ENCODE data around the gene SPTB.

SPTB gene

GRCh38 chr14:64718762-64719161, 160.9 kb downstream of the SPTB start:
- H3K4me3 ChIP-seq (ENCODE audit: low read depth, low read length): no peak overlapping the region
- no peak for TF ChIP-seq CTCF (IDR thresholded peaks at IDR 0.05; ENCODE audit: low read depth, low read length, missing control alignments)
- DNase-seq (ENCODE audit: low read depth): no peak
- in situ Hi-C loops (cut with HindIII; ENCODE audit: low sequenced_read_pairs): no loop called here

GRCh38 chr14:64717870-64718269, 161.8 kb downstream of the SPTB start:
- in situ Hi-C loops (cut with HindIII; ENCODE audit: low sequenced_read_pairs): no loop called here
- no peak overlapping the region for H3K4me3 ChIP-seq (ENCODE audit: low read depth, low read length)
- TF ChIP-seq CTCF (IDR thresholded peaks at IDR 0.05; ENCODE audit: low read depth, low read length, missing control alignments): no peak
- no peak for DNase-seq (ENCODE audit: low read depth)

GRCh38 chr14:64715628-64716412, 163.9 kb downstream of the SPTB start:
- DNase-seq (ENCODE audit: low read depth): no peak
- H3K4me3 ChIP-seq (ENCODE audit: low read depth, low read length): peak overlapping the region; percentile 9
- no peak for TF ChIP-seq CTCF (IDR thresholded peaks at IDR 0.05; ENCODE audit: low read depth, low read length, missing control alignments)
- in situ Hi-C loops (cut with HindIII; ENCODE audit: low sequenced_read_pairs): no loop called here

GRCh38 chr14:64715146-64715627, 164.5 kb downstream of the SPTB start:
- in situ Hi-C loops (cut with HindIII; ENCODE audit: low sequenced_read_pairs): no loop called here
- no peak overlapping the region for H3K4me3 ChIP-seq (ENCODE audit: low read depth, low read length)
- no peak for TF ChIP-seq CTCF (IDR thresholded peaks at IDR 0.05; ENCODE audit: low read depth, low read length, missing control alignments)
- DNase-seq (ENCODE audit: low read depth): no peak

- TF ChIP-seq CTCF (IDR thresholded peaks at IDR 0.05; ENCODE audit: low read depth, low read length, missing control alignments): no peak
- in situ Hi-C loops (cut with HindIII; ENCODE audit: low sequenced_read_pairs): no loop called here
Observed at GRCh38 chr14:64714432-64715025, 165.2 kb downstream of the SPTB start.

GRCh38 chr14:64713677-64714076, 166.0 kb downstream of the SPTB start:
- H3K4me3 ChIP-seq (ENCODE audit: low read depth, low read length): no peak overlapping the region
- in situ Hi-C loops (cut with HindIII; ENCODE audit: low sequenced_read_pairs): no loop called here
- TF ChIP-seq CTCF (IDR thresholded peaks at IDR 0.05; ENCODE audit: low read depth, low read length, missing control alignments): no peak
- no peak for DNase-seq (ENCODE audit: low read depth)

More at GRCh38 chr14:64714432-64715025, 165.2 kb downstream of the SPTB start:
- H3K4me3 ChIP-seq (ENCODE audit: low read depth, low read length): no peak overlapping the region
- no peak for DNase-seq (ENCODE audit: low read depth)
